H1 (cell line): ENCODE measurements around the gene AQP7. TPM values are rescaled to one million over a fixed set of nuclear protein-coding genes. Genes with fewer than 3 reads are reported as not detected.
"Not testable (repeated sequence)": the region's sequence is repeated elsewhere in the genome, so short reads cannot be mapped to it uniquely, and the experiment has no call there.

Experiments used
- CTCF ChIA-PET: fragments of 300-600 bp; sonication (Branson Sonifier 250); formaldehyde crosslinking; loops from one replicate; lab custom pipeline; 2021; ENCODE audit not compliant: partially characterized antibody; lab: Charles Lee
- POLR2A ChIA-PET: fragments of 300-600 bp; sonication (Branson Sonifier 250); formaldehyde crosslinking; loops from one replicate; lab custom pipeline; 2021; ENCODE audit warnings: inconsistent platforms; ENCODE audit not compliant: partially characterized antibody; lab: Charles Lee
- DNase-seq, 2 experiments: peaks; one replicate each; pipeline versions ENCODE4 v3.0.0 to v3.0.0-alpha.2; 2010 to 2022; ENCODE audit warnings: low spot score in 2 of 2, low read depth in 1 of 2, mixed read lengths in 1 of 2
- FAIRE-seq: peaks from 2 replicates; lab custom pipeline; 2011; peaks lifted over from hg19 to GRCh38; lab: Jason Lieb, UNC
- H2AFZ ChIP-seq: 2 replicates; pipeline ENCODE4 v1.8.1; 2012; ENCODE audit warnings: low read length, inconsistent platforms
- H2AK5ac ChIP-seq: 2 replicates; pipeline ENCODE4 v1.6.1; 2013; ENCODE audit warnings: low read depth, low read length
- H2BK120ac ChIP-seq: replicated peaks from 2 replicates; pipeline ENCODE3; 2013; ENCODE audit warnings: low read depth, low read length, inconsistent platforms
- H2BK12ac ChIP-seq: 2 replicates; pipeline ENCODE4 v1.6.1; 2013; ENCODE audit warnings: low read depth, low read length
- H2BK15ac ChIP-seq: 2 replicates; pipeline ENCODE4 v1.6.1; 2013; ENCODE audit warnings: low read length
- H2BK20ac ChIP-seq: 2 replicates; pipeline ENCODE4 v1.6.1; 2013; ENCODE audit warnings: low read length
- H2BK5ac ChIP-seq: 2 replicates; pipeline ENCODE4 v1.6.1; 2013; ENCODE audit warnings: low read depth, low read length
- H3K14ac ChIP-seq: 2 replicates; pipeline ENCODE4 v1.6.1; 2013; ENCODE audit warnings: inconsistent platforms; ENCODE audit not compliant: insufficient read length
- H3K18ac ChIP-seq: 2 replicates; pipeline ENCODE4 v1.6.1; 2013; ENCODE audit warnings: low read length; ENCODE audit errors: extremely low read depth
- H3K23ac ChIP-seq: 2 replicates; pipeline ENCODE4 v1.6.1; 2013; ENCODE audit warnings: inconsistent platforms; ENCODE audit not compliant: insufficient read length
- H3K23me2 ChIP-seq: 2 replicates; pipeline ENCODE4 v1.6.1; 2013; ENCODE audit warnings: low read depth, low read length
- H3K27ac ChIP-seq: 2 replicates; pipeline ENCODE4 v1.6.1; 2011; ENCODE audit warnings: low read depth, low read length, inconsistent platforms
- H3K27me3 ChIP-seq, 4 experiments: replicated peaks in 1 of 4; 1 replicate in 1 of 4; 2 replicates in 3 of 4; pipeline versions ENCODE4 v1.6.1 to v1.8.1; 2011 to 2013; ENCODE audit warnings: low read length in 3 of 4, mild to moderate bottlenecking in 3 of 4, inconsistent platforms in 2 of 4, mixed read lengths in 2 of 4, moderate library complexity in 1 of 4; ENCODE audit not compliant: control insufficient read depth in 3 of 4, insufficient read depth in 3 of 4; ENCODE audit errors: extremely low read depth in 1 of 4
- H3K36me3 ChIP-seq, 4 experiments: 2 replicates each; pipeline versions ENCODE4 v1.6.1 to v1.8.1; 2011 to 2013; ENCODE audit warnings: mild to moderate bottlenecking in 4 of 4, low read length in 3 of 4, moderate library complexity in 2 of 4, control low read depth in 1 of 4, inconsistent platforms in 1 of 4; ENCODE audit not compliant: insufficient read depth in 4 of 4, control insufficient read depth in 2 of 4
- H3K4ac ChIP-seq: replicated peaks from 2 replicates; pipeline ENCODE3; 2013; ENCODE audit warnings: low read length, low read depth, mixed read lengths, inconsistent platforms; ENCODE audit not compliant: insufficient read length
- H3K4me1 ChIP-seq, 4 experiments: replicated peaks in 1 of 4; 1 replicate in 1 of 4; 2 replicates in 3 of 4; pipeline versions ENCODE4 v1.6.1 to v1.8.1; 2011 to 2013; ENCODE audit warnings: low read length in 3 of 4, inconsistent platforms in 2 of 4, mixed read lengths in 1 of 4; ENCODE audit not compliant: insufficient read depth in 4 of 4, control insufficient read depth in 3 of 4
- H3K4me2 ChIP-seq, 2 experiments: 2 replicates each; pipeline versions ENCODE4 v1.6.1 to v1.8.1; 2011 to 2013; ENCODE audit warnings: low read depth in 2 of 2, low read length in 2 of 2, control low read depth in 1 of 2, inconsistent platforms in 1 of 2, mild to moderate bottlenecking in 1 of 2; ENCODE audit not compliant: insufficient read depth in 1 of 2
- H3K4me3 ChIP-seq, 4 experiments: fragments of 200-600, 300-600 bp in 1 of 4; sonication (generic), shearing (Covaris generic), sonication (Bioruptor Twin) in 1 of 4; 2 replicates each; pipeline versions ENCODE4 v1.5.1 to v1.8.1; 2011 to 2016; ENCODE audit warnings: low read length in 4 of 4, low read depth in 3 of 4, control low read depth in 2 of 4, inconsistent platforms in 2 of 4, mild to moderate bottlenecking in 2 of 4, mixed read lengths in 1 of 4, moderate library complexity in 1 of 4; ENCODE audit not compliant: insufficient read depth in 2 of 4; ENCODE audit errors: extremely low read depth in 1 of 4
- H3K56ac ChIP-seq: replicated peaks from 2 replicates; pipeline ENCODE3; 2013; ENCODE audit warnings: low read depth, mild to moderate bottlenecking, mixed read lengths, low read length, inconsistent platforms; ENCODE audit not compliant: insufficient read length
- H3K79me1 ChIP-seq: 2 replicates; pipeline ENCODE4 v1.6.1; 2013; ENCODE audit warnings: low read depth, low read length, control low read depth
- H3K79me2 ChIP-seq, 2 experiments: 2 replicates each; pipeline versions ENCODE4 v1.6.1 to v1.8.1; 2012 to 2013; ENCODE audit warnings: low read length in 2 of 2, mild to moderate bottlenecking in 2 of 2, inconsistent platforms in 1 of 2; ENCODE audit not compliant: insufficient read depth in 2 of 2, control insufficient read depth in 1 of 2
- H3K9ac ChIP-seq, 4 experiments: replicated peaks in 1 of 4; 1 replicate in 1 of 4; 2 replicates in 3 of 4; pipeline versions ENCODE4 v1.6.1 to v1.8.1; 2011 to 2013; ENCODE audit warnings: low read depth in 3 of 4, low read length in 3 of 4, control low read depth in 2 of 4, mild to moderate bottlenecking in 2 of 4, moderate library complexity in 2 of 4, inconsistent platforms in 1 of 4; ENCODE audit errors: extremely low read depth in 1 of 4
- H3K9me3 ChIP-seq, 2 experiments: 2 replicates each; pipeline versions ENCODE4 v1.6.1 to v1.8.1; 2012 to 2013; ENCODE audit warnings: mild to moderate bottlenecking in 2 of 2, moderate library complexity in 2 of 2, control low read depth in 1 of 2, inconsistent platforms in 1 of 2, low read depth in 1 of 2, low read length in 1 of 2, mixed read lengths in 1 of 2; ENCODE audit not compliant: insufficient read depth in 2 of 2
- H4K20me1 ChIP-seq, 2 experiments: replicated peaks in 1 of 2; 2 replicates each; pipeline versions ENCODE3 to v1.8.1; 2011 to 2013; ENCODE audit warnings: inconsistent platforms in 2 of 2, low read length in 2 of 2, mild to moderate bottlenecking in 1 of 2; ENCODE audit not compliant: insufficient read depth in 2 of 2, control insufficient read depth in 1 of 2
- H4K5ac ChIP-seq: 2 replicates; pipeline ENCODE4 v1.6.1; 2013; ENCODE audit warnings: low read length, low read depth, mixed read lengths, inconsistent platforms; ENCODE audit not compliant: insufficient read length
- H4K8ac ChIP-seq: 2 replicates; pipeline ENCODE4 v1.8.0; 2013; ENCODE audit warnings: mild to moderate bottlenecking, moderate library complexity, low read length, inconsistent platforms; ENCODE audit not compliant: insufficient read depth; ENCODE audit errors: extremely low read depth
- H4K91ac ChIP-seq: replicated peaks from 2 replicates; pipeline ENCODE3; 2013; ENCODE audit warnings: low read length, mixed read lengths, inconsistent platforms; ENCODE audit not compliant: insufficient read length
- WGBS, 2 experiments: shearing (Covaris generic) in 1 of 2; methylation state at CpG; one replicate each; pipeline versions ENCODE4 v1.1.6 to v1.1.7; 2013 to 2015; ENCODE audit warnings: low lambda C conversion rate in 2 of 2, mixed read lengths in 2 of 2, inconsistent platforms in 1 of 2, low coverage in 1 of 2, missing lambda C conversion rate in 1 of 2; ENCODE audit not compliant: insufficient replicate concordance in 2 of 2, insufficient coverage in 1 of 2, insufficient read length in 1 of 2; ENCODE audit errors: extremely low coverage in 1 of 2, missing lambda C conversion rate in 1 of 2; 5-methylcytosine and 5-hydroxymethylcytosine counted together
- polyA plus RNA-seq, 7 experiments: library from polyadenylated mRNA; depleted of rRNA in 3 of 7; stranded (reverse) in 5 of 7; unstranded in 2 of 7; fragments of >200 nt in 5 of 7; fragments of 200-250 nt in 2 of 7; gene quantifications; 1 replicate in 5 of 7; 2 replicates in 1 of 7; 4 replicates in 1 of 7; pipeline versions ENCODE4 v1.2.1 to v1.2.3, GENCODE V29; 2011 to 2013; ENCODE audit warnings: missing spikeins in 2 of 7, mixed read lengths in 2 of 7
- total RNA-seq: library from RNA; stranded (reverse); fragmentation: NEBNext Ultra II Directional; extraction: Animal tissue kit (Norgen Biotek cat#: 25700); gene quantifications from 2 replicates; pipeline ENCODE4 v1.2.1, GENCODE V29; 2021

The AQP7 gene
- total and polyA plus RNA-seq, 2 of the 8 experiments (the other 6 are each of a cell fraction or from before 2014, with no cell fraction given), result not detected

DNA sequence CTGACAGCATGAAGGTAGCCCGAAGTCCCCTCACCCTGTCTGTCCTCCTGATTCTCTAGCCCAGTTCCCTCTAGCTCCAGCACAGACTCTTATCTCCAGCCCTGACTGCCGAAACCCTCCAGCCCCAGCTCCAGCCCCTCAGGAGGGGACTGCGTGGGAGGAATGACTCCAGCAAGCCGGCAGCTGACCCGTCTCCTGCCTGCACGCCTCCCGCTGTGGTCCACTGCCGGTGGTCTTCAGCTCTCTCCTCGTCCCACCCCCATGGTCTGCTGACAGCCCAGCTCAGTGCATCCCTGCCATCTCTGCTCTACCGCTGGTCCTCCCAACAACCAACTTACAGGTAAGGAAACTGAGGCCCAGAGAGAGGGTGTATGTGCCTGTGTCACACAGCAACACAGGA lies 559 bp downstream of the AQP7 start:
- H3K27me3 ChIP-seq, H4K8ac ChIP-seq, H3K56ac ChIP-seq, DNase-seq, H2AK5ac ChIP-seq, H3K79me1 ChIP-seq, H2BK15ac ChIP-seq, H3K79me2 ChIP-seq, H4K91ac ChIP-seq, POLR2A ChIA-PET, H3K18ac ChIP-seq, H3K4me1 ChIP-seq, H2AFZ ChIP-seq, H4K20me1 ChIP-seq, H2BK12ac ChIP-seq, H3K23ac ChIP-seq, H3K36me3 ChIP-seq, H3K23me2 ChIP-seq, H2BK120ac ChIP-seq, H3K9ac ChIP-seq, H3K14ac ChIP-seq, H3K9me3 ChIP-seq, H2BK20ac ChIP-seq, H4K5ac ChIP-seq, H3K27ac ChIP-seq, H3K4ac ChIP-seq, H3K4me2 ChIP-seq, H3K4me3 ChIP-seq, H2BK5ac ChIP-seq, FAIRE-seq: not testable (repeated sequence)
- CTCF ChIA-PET, result interaction anchor here (2.0 to 6.0 kb wide), 5 partner anchors 13 to 63 kb away, joined by 6 to 89 read pairs (median 58); partner anchors contain the start of gene AQP3
- WGBS, 2 experiments, result 80% methylated on average over 2 of the region's 10 CpGs; no CpG with 5 or more reads in 1 of the 2 experiments

DNA sequence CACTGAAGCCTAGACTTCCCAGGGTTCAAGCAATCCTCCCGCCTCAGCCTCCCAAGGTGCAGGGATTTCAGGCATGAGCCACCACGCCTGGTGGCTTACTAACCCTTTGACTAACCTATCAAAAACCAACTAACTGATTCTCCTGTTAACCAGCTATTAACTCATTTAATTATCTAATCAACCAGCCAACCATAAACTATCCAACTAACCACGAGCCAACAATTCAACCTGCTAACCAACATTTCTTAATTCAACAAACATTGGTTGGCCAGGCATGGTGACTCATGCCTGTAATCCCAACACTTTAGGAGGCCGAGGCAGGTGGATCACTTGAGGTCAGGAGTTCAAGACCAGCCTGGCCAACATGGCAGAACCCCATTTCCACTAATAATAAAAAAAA lies 3.3 kb downstream of the AQP7 start:
- H4K8ac ChIP-seq, H3K23me2 ChIP-seq, H3K56ac ChIP-seq, H2BK12ac ChIP-seq, H3K9me3 ChIP-seq, H3K79me1 ChIP-seq, H3K14ac ChIP-seq, H2AFZ ChIP-seq, H3K36me3 ChIP-seq, H3K27ac ChIP-seq, H3K9ac ChIP-seq, H2BK120ac ChIP-seq, H3K4me3 ChIP-seq, FAIRE-seq, H3K4ac ChIP-seq, H2BK20ac ChIP-seq, H4K20me1 ChIP-seq, H3K18ac ChIP-seq, H4K5ac ChIP-seq, H3K27me3 ChIP-seq, H3K4me2 ChIP-seq, H3K79me2 ChIP-seq, H2BK5ac ChIP-seq, H2AK5ac ChIP-seq, DNase-seq, H4K91ac ChIP-seq, H2BK15ac ChIP-seq, H3K23ac ChIP-seq, POLR2A ChIA-PET, H3K4me1 ChIP-seq: not testable (repeated sequence)
- WGBS, 2 experiments, result 77% methylated on average over 4 of the region's 4 CpGs; no CpG with 5 or more reads in 1 of the 2 experiments
- CTCF ChIA-PET, result interaction anchor here (0.9 to 3.8 kb wide), 5 partner anchors 10 to 68 kb away, joined by 3 to 11 read pairs (median 10); no protein-coding TSS in a partner anchor
